HepG2 (cell line): ENCODE data around the gene LSM10.

Source experiments
- MXD4 ChIP-seq: IDR thresholded peaks from 2 replicates; pipeline ENCODE4 v1.6.1; 2016; ENCODE audit warnings: mild to moderate bottlenecking, missing biosample characterization, missing genetic modification reagents
- RFX1 ChIP-seq: fragments of 450-650 bp; IDR thresholded peaks from 2 replicates; pipeline ENCODE4 v1.6.1; 2017
- RFX3 ChIP-seq: IDR thresholded peaks from 2 replicates; pipeline ENCODE4 v1.6.1; 2016; ENCODE audit warnings: missing biosample characterization, missing genetic modification reagents
- ZNF274 ChIP-seq: sonication (generic); formaldehyde crosslinking; IDR thresholded peaks from 2 replicates; pipeline ENCODE4 v1.5.1; 2020; ENCODE audit warnings: mild to moderate bottlenecking, missing genetic modification reagents
- TF ChIP-seq, protein P1 (sequence below): sonication (generic); formaldehyde crosslinking; IDR thresholded peaks from 2 replicates; pipeline ENCODE4 v1.8.1; 2023; ENCODE audit warnings: mild to moderate bottlenecking, missing genetic modification reagents
- TF ChIP-seq, protein P2 (sequence below), 2 experiments: sonication (generic) in 1 of 2; formaldehyde crosslinking in 1 of 2; IDR thresholded peaks; 2 replicates each; pipeline versions ENCODE4 v1.4.0 to v1.6.1; 2018 to 2020; ENCODE audit warnings: missing genetic modification reagents in 2 of 2, borderline replicate concordance in 1 of 2, low read depth in 1 of 2, mild to moderate bottlenecking in 1 of 2, missing biosample characterization in 1 of 2
- TF ChIP-seq, protein P3 (sequence below): sonication (generic); formaldehyde crosslinking; IDR thresholded peaks from 2 replicates; pipeline ENCODE4 v1.5.0; 2020; ENCODE audit warnings: mild to moderate bottlenecking, missing genetic modification reagents, borderline replicate concordance
- TF ChIP-seq, protein P4 (sequence below): sonication (generic); formaldehyde crosslinking; IDR thresholded peaks from 2 replicates; pipeline ENCODE4 v1.5.0; 2020; ENCODE audit warnings: mild to moderate bottlenecking, missing genetic modification reagents, moderate library complexity
- TF ChIP-seq, protein P5 (sequence below): IDR thresholded peaks from 2 replicates; pipeline ENCODE4 v1.6.1; 2012; ENCODE audit warnings: low read depth, low read length, improper control_type of control experiment

DNA sequence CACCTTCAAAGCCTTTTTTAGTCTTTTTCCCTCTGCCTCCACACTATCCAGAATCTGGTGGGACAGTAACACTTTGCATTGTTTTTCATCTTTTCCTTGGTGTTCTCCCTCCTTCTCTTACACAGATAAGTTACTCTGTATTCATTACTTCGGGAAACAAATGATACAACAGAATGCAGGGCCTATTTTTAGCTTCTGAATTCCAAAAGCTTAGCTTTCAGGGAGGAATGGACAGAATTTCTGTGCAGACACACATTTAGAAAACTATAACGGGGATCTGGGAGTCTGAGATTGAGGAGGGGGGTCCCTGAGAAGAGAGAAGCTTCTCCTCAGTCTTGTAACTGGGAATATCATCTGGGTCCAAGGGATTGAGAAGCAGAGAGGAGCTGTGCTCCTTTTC lies 8.4 kb downstream of the LSM10 start:
- TF ChIP-seq RFX3, result no peak
- TF ChIP-seq, protein P1, sequence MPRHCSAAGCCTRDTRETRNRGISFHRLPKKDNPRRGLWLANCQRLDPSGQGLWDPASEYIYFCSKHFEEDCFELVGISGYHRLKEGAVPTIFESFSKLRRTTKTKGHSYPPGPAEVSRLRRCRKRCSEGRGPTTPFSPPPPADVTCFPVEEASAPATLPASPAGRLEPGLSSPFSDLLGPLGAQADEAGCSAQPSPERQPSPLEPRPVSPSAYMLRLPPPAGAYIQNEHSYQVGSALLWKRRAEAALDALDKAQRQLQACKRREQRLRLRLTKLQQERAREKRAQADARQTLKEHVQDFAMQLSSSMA (CRISPR knock-in tag), result no peak
- no peak for TF ChIP-seq RFX1
- TF ChIP-seq, protein P2, sequence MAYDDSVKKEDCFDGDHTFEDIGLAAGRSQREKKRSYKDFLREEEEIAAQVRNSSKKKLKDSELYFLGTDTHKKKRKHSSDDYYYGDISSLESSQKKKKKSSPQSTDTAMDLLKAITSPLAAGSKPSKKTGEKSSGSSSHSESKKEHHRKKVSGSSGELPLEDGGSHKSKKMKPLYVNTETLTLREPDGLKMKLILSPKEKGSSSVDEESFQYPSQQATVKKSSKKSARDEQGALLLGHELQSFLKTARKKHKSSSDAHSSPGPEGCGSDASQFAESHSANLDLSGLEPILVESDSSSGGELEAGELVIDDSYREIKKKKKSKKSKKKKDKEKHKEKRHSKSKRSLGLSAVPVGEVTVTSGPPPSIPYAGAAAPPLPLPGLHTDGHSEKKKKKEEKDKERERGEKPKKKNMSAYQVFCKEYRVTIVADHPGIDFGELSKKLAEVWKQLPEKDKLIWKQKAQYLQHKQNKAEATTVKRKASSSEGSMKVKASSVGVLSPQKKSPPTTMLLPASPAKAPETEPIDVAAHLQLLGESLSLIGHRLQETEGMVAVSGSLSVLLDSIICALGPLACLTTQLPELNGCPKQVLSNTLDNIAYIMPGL (CRISPR knock-in tag; IDR thresholded peaks at IDR 0.05; ENCODE audit: borderline replicate concordance in 1 of 2, low read depth in 1 of 2), result no peak
- TF ChIP-seq, protein P3, sequence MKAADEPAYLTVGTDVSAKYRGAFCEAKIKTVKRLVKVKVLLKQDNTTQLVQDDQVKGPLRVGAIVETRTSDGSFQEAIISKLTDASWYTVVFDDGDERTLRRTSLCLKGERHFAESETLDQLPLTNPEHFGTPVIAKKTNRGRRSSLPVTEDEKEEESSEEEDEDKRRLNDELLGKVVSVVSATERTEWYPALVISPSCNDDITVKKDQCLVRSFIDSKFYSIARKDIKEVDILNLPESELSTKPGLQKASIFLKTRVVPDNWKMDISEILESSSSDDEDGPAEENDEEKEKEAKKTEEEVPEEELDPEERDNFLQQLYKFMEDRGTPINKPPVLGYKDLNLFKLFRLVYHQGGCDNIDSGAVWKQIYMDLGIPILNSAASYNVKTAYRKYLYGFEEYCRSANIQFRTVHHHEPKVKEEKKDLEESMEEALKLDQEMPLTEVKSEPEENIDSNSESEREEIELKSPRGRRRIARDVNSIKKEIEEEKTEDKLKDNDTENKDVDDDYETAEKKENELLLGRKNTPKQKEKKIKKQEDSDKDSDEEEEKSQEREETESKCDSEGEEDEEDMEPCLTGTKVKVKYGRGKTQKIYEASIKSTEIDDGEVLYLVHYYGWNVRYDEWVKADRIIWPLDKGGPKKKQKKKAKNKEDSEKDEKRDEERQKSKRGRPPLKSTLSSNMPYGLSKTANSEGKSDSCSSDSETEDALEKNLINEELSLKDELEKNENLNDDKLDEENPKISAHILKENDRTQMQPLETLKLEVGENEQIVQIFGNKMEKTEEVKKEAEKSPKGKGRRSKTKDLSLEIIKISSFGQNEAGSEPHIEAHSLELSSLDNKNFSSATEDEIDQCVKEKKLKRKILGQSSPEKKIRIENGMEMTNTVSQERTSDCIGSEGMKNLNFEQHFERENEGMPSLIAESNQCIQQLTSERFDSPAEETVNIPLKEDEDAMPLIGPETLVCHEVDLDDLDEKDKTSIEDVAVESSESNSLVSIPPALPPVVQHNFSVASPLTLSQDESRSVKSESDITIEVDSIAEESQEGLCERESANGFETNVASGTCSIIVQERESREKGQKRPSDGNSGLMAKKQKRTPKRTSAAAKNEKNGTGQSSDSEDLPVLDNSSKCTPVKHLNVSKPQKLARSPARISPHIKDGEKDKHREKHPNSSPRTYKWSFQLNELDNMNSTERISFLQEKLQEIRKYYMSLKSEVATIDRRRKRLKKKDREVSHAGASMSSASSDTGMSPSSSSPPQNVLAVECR (CRISPR knock-in tag), result no peak
- TF ChIP-seq, protein P4, sequence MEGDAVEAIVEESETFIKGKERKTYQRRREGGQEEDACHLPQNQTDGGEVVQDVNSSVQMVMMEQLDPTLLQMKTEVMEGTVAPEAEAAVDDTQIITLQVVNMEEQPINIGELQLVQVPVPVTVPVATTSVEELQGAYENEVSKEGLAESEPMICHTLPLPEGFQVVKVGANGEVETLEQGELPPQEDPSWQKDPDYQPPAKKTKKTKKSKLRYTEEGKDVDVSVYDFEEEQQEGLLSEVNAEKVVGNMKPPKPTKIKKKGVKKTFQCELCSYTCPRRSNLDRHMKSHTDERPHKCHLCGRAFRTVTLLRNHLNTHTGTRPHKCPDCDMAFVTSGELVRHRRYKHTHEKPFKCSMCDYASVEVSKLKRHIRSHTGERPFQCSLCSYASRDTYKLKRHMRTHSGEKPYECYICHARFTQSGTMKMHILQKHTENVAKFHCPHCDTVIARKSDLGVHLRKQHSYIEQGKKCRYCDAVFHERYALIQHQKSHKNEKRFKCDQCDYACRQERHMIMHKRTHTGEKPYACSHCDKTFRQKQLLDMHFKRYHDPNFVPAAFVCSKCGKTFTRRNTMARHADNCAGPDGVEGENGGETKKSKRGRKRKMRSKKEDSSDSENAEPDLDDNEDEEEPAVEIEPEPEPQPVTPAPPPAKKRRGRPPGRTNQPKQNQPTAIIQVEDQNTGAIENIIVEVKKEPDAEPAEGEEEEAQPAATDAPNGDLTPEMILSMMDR (CRISPR knock-in tag), result no peak
- TF ChIP-seq, protein P5, sequence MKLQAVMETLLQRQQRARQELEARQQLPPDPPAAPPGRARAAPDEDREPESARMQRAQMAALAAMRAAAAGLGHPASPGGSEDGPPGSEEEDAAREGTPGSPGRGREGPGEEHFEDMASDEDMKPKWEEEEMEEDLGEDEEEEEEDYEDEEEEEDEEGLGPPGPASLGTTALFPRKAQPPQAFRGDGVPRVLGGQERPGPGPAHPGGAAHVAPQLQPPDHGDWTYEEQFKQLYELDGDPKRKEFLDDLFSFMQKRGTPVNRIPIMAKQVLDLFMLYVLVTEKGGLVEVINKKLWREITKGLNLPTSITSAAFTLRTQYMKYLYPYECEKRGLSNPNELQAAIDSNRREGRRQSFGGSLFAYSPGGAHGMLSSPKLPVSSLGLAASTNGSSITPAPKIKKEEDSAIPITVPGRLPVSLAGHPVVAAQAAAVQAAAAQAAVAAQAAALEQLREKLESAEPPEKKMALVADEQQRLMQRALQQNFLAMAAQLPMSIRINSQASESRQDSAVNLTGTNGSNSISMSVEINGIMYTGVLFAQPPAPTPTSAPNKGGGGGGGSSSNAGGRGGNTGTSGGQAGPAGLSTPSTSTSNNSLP, result no peak
- TF ChIP-seq ZNF274, result no peak
- TF ChIP-seq MXD4 (CRISPR knock-in tag), result no peak
